COR-L47 (cell line): ENCODE data around the gene CAMKK2.
"Not testable (repeated sequence)": the region's sequence is repeated elsewhere in the genome, so short reads cannot be mapped to it uniquely, and the experiment has no call there.

Experiments used
- DNase-seq: peaks from one replicate; lab custom pipeline; 2025; lab: John Stamatoyannopoulos, UW

CAMKK2 gene

GRCh38 chr12:121298411-121298810, 1.9 kb upstream of the CAMKK2 start:
- DNase-seq, result not testable (repeated sequence)

DNA sequence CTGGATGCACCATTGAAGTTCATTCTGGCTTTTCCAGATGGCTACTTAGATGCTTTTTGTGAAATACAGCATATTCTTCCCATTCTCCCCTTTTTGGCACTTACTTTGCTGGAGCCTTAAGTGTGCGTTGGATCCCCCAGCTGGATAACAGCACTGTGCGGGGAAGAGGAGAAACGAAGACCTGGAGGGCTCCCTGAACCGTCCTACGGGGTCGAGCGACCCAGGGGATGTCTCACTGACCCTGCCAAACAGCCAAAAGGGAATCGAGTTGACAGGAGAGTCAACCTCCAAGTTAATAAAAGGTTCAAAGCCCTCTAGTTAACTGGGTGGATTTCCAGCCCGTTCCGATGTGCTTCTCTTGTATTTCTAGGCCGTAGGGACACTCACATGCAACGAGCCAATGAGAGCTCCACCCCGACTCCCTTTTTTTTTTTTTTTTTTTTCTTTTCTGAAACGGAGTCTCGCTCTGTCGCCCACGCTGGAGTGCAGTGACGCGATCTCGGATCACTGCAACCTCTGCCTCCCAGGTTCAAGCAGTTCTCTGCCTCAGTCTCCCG, 1.0 kb upstream of the CAMKK2 start:
- no peak for DNase-seq

DNA sequence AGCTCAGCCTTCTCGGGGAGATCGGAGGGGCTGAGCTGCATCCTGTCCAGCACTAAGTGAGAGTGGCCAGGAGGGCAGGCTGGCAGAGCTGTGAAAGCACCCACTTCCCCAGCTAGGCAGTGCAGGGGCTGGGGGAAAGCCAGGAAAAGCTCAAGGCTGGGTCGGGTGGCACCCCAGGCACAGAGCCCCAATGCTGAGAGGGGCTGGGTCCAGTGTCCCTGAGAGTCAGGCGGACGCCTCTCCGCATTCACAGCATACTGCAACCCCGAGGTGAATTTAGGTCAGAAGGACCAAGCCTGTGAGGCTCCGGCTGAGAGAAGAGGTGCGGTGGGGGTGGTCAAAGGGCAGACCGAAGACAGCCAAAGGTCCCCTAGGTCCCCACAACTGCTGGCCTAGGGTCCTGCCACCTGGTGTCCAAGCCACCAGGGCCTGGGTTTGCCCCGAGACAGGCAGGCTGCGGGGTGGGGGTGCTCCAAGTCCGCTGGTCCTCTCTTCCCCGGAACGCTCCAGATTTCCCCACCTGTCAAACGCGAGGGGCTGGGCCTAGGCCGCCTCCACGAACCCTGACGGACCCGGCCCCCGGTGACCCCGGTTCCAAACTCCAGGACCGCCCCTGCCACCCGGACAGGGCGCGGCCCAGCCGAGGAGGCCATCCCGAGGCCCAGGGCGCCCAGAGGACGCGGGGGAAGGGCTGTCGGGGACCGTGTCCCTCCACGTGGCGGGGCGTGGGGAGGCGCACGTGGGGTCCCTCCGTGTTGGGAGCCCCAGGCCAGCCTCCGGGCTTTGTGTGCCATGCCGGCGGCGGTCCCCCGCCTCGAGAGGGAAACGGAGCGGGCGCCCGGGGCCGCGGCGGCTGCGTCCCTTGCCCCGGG, 527 bp downstream of the CAMKK2 start:
- DNase-seq, result peak; percentile 11

GRCh38 chr12:121295116-121295745, 1.3 kb downstream of the CAMKK2 start:
- DNase-seq, result peak; percentile 23

DNA sequence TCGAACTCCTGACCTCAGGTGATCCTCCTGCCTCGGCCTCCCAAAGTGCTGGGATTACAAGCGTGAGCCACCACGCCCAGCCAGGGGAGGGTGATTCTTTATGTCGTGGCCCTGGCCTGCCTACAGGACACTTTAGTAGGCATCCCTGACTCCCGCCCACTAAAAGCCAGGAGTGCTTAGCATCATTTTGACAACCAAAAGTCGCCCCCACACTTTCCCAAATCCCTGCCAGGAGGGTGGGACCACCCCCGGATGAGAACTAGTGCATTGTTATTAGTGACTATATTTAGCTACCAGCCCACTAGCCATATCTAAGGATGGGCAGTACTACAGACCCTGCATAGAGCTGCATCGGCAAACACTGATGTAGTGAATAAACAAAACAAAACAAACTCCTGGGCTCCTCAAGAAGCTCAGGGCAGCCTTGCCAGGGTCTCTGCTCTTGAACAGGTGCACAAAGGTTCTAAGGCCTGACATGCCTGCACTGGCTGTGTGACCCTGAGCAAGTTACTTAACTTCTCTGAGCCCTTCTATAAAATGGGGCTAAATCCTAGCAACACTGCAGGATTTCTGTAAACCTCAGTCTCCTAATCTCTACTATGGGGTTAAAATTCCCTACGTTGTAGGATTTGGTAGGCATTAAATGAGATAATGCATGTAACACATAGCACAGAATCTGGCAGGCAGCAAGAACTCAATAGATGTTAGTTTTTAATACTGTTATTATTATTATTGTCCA, 2.2 kb downstream of the CAMKK2 start:
- no peak for DNase-seq

DNA sequence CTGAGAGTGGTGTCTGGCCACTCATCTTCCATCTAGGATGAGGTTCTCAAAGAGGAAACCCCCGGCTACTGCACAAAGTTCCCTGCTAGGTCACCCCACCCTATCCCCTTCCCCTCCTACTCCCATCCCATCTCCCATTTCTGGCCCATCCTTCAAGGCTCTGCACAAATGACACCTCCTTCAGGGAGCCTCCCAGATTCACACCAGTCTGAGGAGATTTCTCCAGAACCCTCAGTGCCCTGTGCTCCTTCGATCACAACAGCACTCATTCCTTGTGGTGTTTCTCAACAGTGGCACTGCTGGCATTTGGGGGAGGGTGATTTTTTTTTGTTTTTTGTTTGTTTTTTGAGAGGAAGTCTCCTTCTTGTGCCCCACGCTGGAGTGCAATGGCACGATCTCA, 2.9 kb downstream of the CAMKK2 start:
- no peak for DNase-seq

GRCh38 chr12:121290410-121290809, 6.1 kb downstream of the CAMKK2 start:
- no peak for DNase-seq

DNA sequence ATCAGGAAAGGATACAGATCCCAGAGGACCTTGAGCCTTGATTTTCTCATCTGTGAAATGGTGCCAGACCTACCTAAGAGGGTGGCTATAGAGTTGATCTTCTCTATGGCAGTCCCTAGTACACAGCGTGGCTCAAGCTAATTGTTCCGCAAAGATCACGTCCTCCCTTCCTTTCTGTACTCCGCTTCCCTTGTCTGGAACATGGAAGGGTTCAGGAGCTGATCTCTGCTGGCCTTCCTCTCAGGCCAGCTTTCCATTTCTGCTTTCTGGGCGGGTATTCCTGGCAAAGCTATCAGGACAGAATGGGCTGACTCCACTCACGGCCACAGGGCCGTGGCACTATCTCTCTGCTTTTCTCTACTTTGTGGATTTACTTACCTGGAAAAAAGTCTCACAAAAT, 6.5 kb downstream of the CAMKK2 start:
- DNase-seq, result no peak

DNA sequence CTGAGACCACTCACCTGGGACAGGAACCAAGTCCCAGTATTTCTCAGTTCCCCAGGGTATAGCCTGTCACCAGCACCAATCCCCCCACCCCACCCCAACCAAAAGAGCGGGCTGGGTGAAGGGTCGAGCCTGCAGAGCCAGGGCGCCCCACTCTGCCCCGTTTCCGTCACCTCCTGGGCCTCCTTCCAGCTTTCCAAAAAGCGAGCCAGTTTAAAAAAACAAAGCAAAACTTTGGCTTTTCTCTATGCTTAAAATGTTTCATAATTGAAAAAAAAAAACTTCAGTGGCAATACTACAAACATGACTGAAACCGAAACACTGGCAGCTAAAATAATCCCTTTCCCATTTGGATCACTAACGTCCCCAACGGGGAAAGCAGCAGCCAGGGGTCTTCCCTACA, 7.5 kb downstream of the CAMKK2 start:
- DNase-seq, result no peak

DNA sequence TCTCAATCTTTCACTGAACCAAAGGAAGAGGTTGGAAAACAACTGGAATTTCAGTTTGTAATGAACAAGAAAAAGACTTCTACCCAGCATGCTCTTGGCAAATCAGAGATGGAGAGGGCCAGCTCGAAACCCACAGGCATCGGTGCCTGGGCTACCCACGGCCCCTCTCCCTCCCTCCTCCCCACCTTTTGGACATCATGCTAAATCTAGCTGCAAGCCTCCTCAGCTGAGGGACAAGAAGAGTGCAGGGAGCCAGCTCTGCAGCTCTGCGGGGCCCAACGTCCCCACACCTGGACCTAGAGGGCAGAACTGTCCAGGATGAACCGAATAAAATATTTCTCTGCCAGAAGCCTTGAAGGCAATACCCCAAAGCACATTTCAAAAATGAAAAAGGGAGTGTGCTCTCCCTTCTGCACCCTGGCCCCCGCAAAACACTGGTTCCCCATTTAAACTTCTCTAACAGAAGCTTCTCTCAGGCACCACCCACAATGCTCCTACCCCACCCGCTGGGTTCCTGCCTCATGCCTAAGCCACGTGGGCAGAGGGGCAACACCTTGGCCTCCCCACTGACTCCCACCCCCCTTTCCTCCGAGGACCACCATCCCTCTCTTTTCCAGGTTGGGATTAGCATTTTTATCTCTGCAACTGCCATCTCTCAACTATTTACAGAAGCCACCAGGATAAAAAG, 8.2 kb downstream of the CAMKK2 start:
- DNase-seq, result no peak

- no peak for DNase-seq
Observed at GRCh38 chr12:121287267-121287954, 9.1 kb downstream of the CAMKK2 start.

- no peak for DNase-seq
Observed at GRCh38 chr12:121285856-121286255, 10.7 kb downstream of the CAMKK2 start.

GRCh38 chr12:121284551-121285390, 11.7 kb downstream of the CAMKK2 start:
- no peak for DNase-seq

DNA sequence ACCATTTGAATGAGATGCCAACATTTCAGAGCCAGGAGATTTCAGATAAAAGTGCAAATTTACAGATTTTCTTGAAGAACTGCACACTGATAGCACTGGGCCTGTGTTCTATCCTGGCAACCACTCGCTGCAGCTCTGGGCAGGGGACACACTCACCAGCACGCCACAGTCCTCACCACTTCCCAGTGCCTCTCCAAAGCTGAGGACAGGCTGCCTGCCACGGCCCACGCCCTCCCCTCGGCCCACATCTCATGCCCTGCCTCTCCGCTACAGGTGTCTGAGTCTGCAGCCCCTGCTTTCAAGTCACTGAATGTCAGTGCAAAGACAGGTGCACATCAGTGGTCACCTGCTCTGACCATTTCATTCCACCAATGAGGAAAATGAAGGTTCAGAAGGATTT, 12.7 kb downstream of the CAMKK2 start:
- no peak for DNase-seq

- DNase-seq, result no peak
Observed at GRCh38 chr12:121283388-121283787, 13.1 kb downstream of the CAMKK2 start.

- DNase-seq, result not testable (repeated sequence)
Observed at GRCh38 chr12:121282910-121283309, 13.6 kb downstream of the CAMKK2 start.

GRCh38 chr12:121282072-121282742, 14.3 kb downstream of the CAMKK2 start:
- no peak for DNase-seq

DNA sequence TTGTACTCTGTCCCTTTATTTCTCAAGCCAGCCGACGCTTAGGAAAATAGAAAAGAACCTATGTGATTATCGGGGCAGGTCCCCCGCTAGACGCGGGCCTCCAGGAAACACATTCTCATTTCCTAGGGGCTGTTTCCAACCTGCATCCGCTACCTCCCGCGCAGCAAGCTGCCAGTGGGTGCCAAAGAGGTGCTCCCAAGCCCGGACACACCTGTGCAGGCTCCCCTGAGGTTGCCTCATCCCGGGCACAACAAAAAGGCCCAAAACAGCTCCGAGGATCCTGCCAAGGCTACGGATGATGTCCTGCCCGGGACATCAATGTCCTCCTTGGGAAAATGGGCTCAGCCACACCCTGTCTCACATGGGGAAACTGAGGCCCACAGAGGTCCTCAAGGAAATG, 15.4 kb downstream of the CAMKK2 start:
- not testable (repeated sequence) for DNase-seq

DNA sequence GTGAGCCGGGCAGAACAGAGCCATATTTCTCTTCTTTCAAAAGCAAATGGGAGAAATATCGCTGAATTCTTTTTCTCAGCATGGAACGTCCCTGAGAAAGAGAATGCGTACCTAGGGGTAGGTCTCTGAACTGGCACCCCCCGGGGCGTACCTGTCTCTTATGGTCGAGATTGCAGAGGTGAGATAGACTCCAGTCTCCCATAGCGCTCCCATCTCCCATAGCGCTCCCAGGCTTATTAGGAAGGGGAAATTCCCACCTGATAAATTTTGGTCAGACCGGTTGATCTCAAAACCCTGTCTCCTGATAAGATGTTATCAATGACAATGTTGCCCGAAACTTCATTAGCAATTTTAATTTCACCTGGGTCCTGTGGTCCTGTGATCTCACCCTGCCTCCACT, 16.0 kb downstream of the CAMKK2 start:
- DNase-seq, result not testable (repeated sequence)

GRCh38 chr12:121279507-121279915, 17.0 kb downstream of the CAMKK2 start:
- DNase-seq, result no peak
